BE2C (cell line): ENCODE results near the gene MAN2A2.

Experiments used
- DNase-seq: peaks from one replicate; pipeline ENCODE4 v3.0.0-alpha.2; 2020
- H3K27me3 ChIP-seq: fragments of 250-450 bp; sonication (Bioruptor Pico); 2 replicates; pipeline ENCODE4 v1.5.1; 2020; ENCODE audit warnings: mild to moderate bottlenecking
- H3K36me3 ChIP-seq: fragments of 250-450 bp; sonication (Bioruptor Pico); 2 replicates; pipeline ENCODE4 v1.5.1; 2020; ENCODE audit warnings: mild to moderate bottlenecking
- H3K4me1 ChIP-seq: fragments of 250-450 bp; sonication (Bioruptor Pico); 2 replicates; pipeline ENCODE4 v1.5.1; 2020
- H3K4me3 ChIP-seq: 2 replicates; pipeline ENCODE4 v1.5.1; 2011; ENCODE audit warnings: low read depth, low read length
- H3K9me3 ChIP-seq: fragments of 250-450 bp; sonication (Bioruptor Pico); 2 replicates; pipeline ENCODE4 v1.5.1; 2020
- TF ChIP-seq, protein P1 (sequence below): IDR thresholded peaks from 2 replicates; pipeline ENCODE4 v1.5.1; 2012; ENCODE audit warnings: mild to moderate bottlenecking, low read depth, low read length

MAN2A2 gene

DNA sequence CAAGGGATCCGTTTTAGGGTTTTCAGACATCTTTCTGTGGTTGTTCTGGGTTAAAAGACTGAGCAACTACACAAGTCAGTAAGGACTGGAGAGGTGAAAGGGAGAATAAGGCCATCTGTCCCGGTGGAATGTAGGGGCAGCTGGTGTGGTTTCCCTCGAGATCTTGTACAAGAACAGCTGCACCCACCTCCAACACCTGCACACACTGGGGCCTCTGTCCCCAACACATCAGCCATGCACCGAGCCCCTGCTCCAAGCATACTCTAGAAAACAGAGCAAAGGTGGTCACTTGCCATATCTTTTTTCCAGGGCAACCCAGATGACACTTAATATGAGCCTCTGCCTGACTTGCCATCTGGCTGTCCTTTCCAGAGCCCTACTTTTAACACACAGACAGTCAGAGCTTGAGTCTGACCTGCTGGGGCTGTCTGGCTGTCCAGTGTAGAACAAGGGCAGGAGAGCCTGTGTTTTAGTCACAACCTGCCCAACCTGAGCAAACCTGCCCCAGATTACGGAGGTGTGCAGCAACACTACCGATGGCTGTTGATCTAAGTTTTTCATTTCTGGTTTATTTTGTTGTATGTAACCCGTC, 12.2 kb downstream of the MAN2A2 start:
- H3K36me3 ChIP-seq: peaks cover 18% of the 10 kb centered on the region
- TF ChIP-seq, protein P1, sequence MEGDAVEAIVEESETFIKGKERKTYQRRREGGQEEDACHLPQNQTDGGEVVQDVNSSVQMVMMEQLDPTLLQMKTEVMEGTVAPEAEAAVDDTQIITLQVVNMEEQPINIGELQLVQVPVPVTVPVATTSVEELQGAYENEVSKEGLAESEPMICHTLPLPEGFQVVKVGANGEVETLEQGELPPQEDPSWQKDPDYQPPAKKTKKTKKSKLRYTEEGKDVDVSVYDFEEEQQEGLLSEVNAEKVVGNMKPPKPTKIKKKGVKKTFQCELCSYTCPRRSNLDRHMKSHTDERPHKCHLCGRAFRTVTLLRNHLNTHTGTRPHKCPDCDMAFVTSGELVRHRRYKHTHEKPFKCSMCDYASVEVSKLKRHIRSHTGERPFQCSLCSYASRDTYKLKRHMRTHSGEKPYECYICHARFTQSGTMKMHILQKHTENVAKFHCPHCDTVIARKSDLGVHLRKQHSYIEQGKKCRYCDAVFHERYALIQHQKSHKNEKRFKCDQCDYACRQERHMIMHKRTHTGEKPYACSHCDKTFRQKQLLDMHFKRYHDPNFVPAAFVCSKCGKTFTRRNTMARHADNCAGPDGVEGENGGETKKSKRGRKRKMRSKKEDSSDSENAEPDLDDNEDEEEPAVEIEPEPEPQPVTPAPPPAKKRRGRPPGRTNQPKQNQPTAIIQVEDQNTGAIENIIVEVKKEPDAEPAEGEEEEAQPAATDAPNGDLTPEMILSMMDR: no peak
- no peak for DNase-seq
- H3K4me1 ChIP-seq: no peaks in the 10 kb centered on the region
- no peak overlapping the region for H3K4me3 ChIP-seq
- H3K27me3 ChIP-seq: no peaks in the 10 kb centered on the region
- H3K9me3 ChIP-seq: no peaks in the 10 kb centered on the region

DNA sequence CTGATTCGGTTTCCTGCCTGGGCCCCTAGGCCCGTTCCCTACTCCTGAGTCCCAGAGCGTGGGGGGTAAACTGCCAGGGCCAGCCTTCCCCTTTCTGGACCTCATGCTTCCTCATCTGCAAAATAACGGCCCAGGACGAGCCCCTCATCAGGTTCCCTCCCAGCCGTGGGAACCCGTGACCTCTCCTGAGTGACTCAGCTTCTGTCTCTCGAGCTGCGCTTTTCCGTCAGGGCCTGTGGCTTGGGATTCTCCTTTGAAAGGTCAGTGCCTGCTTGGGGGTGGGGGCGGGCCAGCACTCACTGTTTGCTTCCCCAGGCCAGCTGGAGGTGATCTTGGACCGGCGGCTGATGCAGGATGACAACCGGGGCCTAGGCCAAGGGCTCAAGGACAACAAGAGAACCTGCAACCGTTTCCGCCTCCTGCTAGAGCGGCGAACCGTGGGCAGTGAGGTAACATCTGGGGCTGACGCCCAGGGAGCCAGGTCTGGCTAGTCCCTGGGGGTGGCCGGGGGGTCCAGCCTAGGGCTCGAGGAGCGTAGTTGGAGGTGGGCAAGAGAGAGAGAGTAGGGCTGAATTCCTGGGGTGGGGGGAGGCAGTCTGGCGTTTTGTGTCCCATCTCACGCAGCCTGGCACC, 12.8 kb downstream of the MAN2A2 start:
- Histone ChIP-seq H3K36me3 (peaks cover 16% of the 10 kb centered on the region), H3K4me1 (no peaks in the 10 kb centered on the region), H3K4me3 (no peak overlapping the region), H3K27me3 (no peaks in the 10 kb centered on the region), H3K9me3 (no peaks in the 10 kb centered on the region)
- TF ChIP-seq, protein P1: no peak
- no peak for DNase-seq

DNA sequence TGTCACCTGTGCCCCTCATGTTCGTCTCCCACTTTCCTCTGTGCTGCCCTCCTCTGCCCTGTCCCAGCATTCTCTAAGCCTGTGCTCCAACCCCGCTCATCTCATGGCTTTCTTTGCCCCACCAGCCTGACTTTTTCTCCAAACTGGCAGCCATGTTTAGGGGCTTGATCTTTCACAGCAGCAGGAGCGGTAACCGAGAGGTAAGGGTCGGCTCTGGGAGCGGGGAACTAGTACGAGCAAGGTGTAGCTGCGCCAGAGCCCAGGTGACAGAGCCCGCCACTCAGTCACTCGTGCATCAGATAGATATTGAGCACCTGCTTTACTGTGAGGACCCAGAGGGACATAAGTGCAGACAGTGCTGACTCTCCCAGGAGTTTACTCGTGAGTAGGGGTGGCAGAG, 13.4 kb downstream of the MAN2A2 start:
- Histone ChIP-seq H3K9me3 (no peaks in the 10 kb centered on the region), H3K4me1 (no peaks in the 10 kb centered on the region), H3K27me3 (no peaks in the 10 kb centered on the region), H3K4me3 (no peak overlapping the region), H3K36me3 (peaks cover 16% of the 10 kb centered on the region)
- TF ChIP-seq, protein P1: no peak
- no peak for DNase-seq

DNA sequence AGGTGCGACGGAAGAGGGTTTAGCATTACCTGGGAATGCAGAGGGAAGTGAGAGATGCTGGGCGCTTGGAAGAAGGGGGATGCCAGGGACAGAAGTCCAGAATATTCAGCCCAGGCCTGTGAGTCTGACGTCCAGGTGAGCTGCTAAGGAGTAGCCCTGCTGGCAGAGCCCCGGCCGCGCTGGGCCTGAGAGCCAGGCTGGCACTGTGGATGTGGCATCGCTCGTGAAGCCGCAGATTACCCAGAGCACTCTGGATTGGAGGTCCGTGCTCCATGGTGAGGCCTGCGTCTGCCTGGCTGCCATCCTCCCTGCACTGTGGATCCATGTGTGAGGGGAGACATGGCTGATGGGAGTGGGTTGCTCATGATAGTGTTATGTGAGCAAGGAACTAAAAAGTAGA, 14.5 kb downstream of the MAN2A2 start:
- TF ChIP-seq, protein P1: no peak
- Histone ChIP-seq H3K9me3 (no peaks in the 10 kb centered on the region), H3K4me3 (no peak overlapping the region), H3K36me3 (peaks cover 8% of the 10 kb centered on the region), H3K27me3 (no peaks in the 10 kb centered on the region), H3K4me1 (no peaks in the 10 kb centered on the region)
- DNase-seq: no peak

DNA sequence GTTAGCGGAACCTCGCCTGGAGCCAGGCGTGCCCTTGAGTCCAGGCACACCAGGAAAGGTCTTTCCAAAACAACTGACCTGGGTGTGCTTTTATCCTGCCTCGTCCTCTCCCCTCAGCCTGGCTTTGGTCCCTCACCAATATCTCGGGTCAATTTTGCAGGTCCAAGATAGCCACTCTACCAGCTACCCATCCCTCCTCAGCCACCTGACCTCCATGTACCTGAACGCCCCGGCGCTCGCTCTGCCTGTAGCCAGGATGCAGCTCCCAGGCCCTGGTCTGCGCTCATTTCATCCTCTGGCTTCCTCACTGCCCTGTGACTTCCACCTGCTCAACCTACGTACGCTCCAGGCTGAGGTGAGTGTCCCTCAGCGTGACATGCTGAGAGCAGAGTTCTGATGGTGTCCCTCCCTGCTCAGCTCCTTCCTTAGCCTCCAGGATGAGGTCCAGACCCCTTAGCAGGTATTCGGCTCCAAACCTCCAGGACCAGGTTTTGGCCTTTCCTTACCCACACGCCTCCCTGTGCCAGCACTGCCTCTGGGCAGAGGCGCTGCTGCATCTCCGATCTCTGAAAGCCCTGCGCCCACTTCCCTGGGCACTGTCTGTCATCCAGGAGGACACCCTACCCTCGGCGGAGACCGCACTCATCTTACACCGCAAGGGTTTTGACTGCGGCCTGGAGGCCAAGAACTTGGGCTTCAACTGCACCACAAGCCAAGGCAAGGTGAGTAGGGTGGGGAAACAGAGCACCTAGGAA, 15.1 kb downstream of the MAN2A2 start:
- Histone ChIP-seq H3K9me3 (no peaks in the 10 kb centered on the region), H3K4me1 (no peaks in the 10 kb centered on the region), H3K27me3 (no peaks in the 10 kb centered on the region), H3K4me3 (no peak overlapping the region), H3K36me3 (peaks cover 6% of the 10 kb centered on the region)
- DNase-seq: no peak
- TF ChIP-seq, protein P1: no peak

DNA sequence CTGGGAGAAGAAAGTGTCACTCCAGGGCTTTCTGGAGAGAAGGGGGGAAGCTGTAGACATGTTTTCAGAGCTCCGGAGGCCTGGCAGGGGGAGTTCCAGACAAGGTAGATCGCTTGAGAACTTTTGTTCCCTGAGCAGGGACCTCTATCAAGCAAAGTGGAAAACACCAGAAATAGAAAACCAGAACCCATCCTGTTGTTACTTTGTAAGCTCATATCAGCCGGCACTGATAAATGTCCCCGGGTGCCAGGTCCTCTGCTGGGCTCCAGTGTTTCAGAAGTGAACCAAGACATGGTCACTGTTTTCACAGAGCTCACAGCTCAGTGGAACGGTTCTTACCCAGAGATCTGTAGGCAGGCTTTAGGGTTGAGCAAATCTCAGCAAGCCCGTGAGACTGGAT, 15.7 kb downstream of the MAN2A2 start:
- Histone ChIP-seq H3K9me3 (no peaks in the 10 kb centered on the region), H3K36me3 (no peaks in the 10 kb centered on the region; the same call in none of the 2 replicates), H3K4me1 (no peaks in the 10 kb centered on the region), H3K27me3 (no peaks in the 10 kb centered on the region), H3K4me3 (no peak overlapping the region)
- TF ChIP-seq, protein P1: no peak
- no peak for DNase-seq
